Stimulated activated CD4-positive, alpha-beta T cell treated with anti-CD3 and anti-CD28 coated beads, Interleukin-1b, Interleukin-23, amount 100 ng/mL, for 1 hour (primary cell): Measurements from ENCODE around the gene PLVAP.

Experiments
- DNase-seq, 2 donors: peaks; one replicate each; pipeline ENCODE4 v3.0.0-alpha.2; 2020; ENCODE audit warnings: low read depth in 2 of 2

The PLVAP gene

DNA sequence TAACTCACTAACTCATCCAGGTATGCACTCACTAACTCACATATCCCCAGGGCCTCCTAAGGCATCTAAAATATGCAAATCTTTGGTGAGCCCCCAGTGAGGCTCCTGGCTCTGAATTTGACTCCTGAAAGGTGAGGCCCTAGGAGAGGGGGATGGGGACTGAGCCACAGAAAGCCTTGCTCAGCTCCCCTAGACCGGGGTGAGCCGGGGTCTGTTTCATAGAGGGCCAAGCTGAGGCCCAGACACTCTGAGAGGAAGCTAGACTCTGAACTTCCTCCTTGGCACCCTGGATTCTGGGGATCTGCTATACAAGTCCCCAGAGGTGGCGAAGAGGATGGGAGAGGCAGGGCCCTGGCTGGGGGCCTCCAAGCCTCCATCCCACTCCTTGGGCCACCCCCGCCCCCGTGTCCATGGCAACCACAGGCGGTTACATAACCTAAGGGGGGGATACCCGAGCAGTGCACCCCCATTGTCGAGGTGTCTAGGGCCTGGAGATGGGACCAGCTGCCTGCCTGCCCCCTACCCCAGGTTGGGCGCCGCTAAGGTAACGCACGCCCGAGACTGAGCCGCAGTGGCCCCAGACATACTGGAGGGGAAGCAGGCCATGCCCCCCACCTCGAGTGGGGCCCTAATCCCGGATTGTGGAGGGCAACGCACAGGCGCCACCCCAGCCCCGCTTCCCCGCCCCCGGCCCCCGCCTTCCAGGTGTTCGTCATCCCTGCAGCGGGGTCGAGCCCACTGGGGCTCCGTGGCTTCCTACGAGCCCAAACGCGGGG, 74.6 kb downstream of the PLVAP start:
- DNase-seq: no peak
